HG02981 (cell line): ENCODE measurements around the gene DENND5A.
"Not testable (repeated sequence)": the region's sequence is repeated elsewhere in the genome, so short reads cannot be mapped to it uniquely, and the experiment has no call there.

Source experiments
- ATAC-seq: cut with Tn5 transposase; IDR thresholded peaks from one replicate; pipeline ENCODE4 v1.9.1; 2021; ENCODE audit warnings: mild to moderate bottlenecking, moderate library complexity; ENCODE audit not compliant: unreplicated experiment

Gene DENND5A

GRCh38 chr11:9103542-9104276, 161.4 kb downstream of the DENND5A start:
- ATAC-seq, result no peak

- no peak for ATAC-seq
Measured at GRCh38 chr11:9099617-9100016, 165.5 kb downstream of the DENND5A start.

- not testable (repeated sequence) for ATAC-seq
Measured at GRCh38 chr11:9098455-9098854, 166.7 kb downstream of the DENND5A start.

DNA sequence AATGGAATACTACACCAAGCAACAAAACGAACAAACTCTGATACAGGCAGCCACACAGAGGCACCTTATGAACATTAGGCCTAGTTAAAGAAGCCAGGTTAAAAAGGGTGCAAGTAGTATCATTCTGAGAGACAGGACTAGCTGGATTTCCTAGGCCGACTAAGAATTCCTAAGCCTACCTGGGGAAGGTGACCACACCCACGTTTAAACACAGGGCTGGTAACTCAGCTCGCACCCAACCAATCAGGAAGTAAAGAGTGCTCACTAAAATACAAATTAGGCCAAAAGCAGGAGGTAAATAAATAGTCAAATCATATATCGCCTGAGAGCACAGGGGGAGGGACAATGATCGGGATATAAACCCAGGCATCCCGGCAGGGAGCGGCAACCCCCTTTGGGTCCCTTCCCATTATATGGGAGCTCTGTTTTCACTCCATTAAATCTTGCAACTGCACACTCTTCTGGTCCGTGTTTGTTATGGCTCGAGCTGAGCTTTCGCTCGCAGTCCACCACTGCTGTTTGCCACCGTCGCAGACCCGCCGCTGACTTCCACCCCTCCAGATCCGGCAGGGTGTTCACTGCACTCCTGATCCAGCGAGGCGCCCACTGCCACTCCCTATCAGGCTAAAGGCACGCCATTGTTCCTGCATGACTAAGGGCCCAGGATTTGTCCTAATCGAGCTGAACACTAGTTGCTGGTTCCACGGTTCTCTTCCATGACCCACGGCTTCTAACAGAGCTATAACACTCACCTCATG, 167.8 kb downstream of the DENND5A start:
- not testable (repeated sequence) for ATAC-seq

- ATAC-seq, result no peak
Measured at GRCh38 chr11:9096427-9096826, 168.7 kb downstream of the DENND5A start.

DNA sequence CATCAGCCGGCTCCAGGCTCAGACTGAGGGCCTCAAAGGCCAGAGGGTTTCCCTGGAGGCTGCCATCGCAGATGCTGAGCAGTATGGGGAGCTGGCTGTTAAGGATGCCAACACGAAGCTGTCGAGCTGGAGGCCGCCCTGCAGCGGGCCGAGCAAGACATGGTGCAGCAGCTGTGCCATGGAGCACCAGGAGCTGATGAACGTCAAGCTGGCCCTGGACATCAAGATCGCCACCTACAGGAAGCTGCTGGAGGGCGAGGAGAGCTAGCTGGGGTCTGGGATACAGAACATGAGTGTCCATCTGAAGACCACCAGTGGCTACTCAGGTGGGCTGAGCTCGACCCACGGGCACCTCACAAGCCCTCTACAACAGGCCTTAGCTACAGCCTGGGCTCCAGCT, 169.7 kb downstream of the DENND5A start:
- ATAC-seq, result no peak

DNA sequence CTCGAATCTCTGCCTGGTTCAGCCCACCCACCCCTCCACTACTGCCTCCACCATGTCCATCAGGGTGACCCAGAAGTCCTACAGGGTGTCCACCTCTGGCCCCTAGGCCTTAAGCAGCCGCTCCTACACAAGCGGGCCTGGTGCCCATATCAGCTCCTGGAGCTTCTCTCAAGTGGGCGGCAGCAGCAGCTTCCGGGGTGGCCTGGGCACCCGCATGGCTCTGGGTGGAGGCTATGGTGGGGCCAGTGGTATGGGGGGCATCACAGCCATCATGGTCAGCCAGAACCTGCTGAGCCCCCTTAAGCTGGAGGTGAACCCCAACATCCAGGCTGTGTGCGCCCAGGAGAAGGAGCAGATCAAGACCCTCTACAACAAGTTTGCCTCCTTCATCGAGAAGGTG, 170.7 kb downstream of the DENND5A start:
- ATAC-seq, result no peak

GRCh38 chr11:9092853-9093778, 172.0 kb downstream of the DENND5A start:
- no peak for ATAC-seq

DNA sequence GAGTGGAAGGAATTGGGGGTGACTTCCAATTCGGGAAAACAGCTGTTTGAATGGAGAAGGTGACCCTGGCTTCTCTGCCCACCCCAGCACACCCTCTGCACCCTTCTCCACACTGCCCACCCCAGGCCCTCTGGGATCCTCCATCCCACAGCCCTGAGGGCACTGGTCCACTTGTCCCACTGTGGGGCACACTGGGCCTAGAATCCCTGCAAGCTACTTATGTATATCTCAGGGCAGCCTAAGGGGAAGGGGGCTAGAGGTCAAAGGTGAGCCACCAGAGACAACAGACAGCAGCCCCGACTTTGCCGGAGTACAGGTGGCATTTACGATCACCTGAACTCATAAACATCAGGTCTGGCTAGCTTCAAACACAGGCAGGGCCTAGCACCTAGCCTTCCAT, 173.1 kb downstream of the DENND5A start:
- no peak for ATAC-seq

DNA sequence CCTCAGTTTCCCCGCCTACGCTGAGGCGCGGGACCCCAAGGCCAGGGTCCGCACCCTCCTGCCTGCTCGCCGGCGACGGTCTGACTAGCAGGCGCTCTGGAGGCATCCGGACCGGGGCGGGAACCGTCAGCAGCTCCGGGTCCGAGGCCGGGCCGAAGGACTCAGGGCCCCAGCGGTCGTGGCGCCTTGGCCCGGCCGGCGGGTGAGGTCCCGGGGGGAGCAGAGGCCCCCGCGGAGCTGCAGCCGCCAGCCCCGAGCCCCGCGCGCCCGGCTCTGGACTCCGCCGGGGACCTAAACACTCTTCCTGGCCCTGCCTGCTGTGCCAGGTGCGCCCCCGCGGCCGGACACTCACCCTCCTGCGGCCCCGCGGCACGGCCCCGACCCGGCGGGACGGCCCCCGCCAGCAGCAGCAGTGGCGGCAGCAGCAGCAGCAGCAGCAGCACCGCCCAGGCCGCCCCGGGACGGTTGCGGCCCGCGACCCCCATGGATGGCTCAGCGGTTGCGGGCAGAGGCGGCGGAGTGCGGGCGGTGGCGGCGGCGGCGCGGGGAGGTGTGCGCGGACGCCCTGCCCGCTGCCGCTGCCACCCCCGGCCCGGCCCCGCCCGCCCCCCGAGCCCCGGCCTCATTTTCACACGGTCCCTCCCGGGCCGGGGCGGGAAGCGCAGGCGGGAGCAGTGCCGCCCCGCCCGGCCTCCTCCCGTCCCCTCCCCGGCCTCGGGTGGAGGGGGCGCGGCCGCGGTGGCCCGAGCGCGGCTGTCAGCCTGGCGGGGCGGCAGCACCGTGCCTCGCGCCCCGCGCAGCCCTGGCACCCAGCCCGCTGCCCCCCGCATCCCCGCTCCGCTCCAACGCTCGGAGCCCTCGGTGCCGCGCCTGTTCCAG, 173.9 kb downstream of the DENND5A start, which contains the start of gene SCUBE2:
Gene SCUBE2 (minus strand): TSS at position 556 of the 879 bp plus-strand sequence. CDS start 71 bp downstream, at position 485.
- ATAC-seq, result no peak

GRCh38 chr11:9090488-9091043, 174.6 kb downstream of the DENND5A start:
- ATAC-seq, result no peak

GRCh38 chr11:9089636-9090035, 175.5 kb downstream of the DENND5A start:
- ATAC-seq, result no peak

DNA sequence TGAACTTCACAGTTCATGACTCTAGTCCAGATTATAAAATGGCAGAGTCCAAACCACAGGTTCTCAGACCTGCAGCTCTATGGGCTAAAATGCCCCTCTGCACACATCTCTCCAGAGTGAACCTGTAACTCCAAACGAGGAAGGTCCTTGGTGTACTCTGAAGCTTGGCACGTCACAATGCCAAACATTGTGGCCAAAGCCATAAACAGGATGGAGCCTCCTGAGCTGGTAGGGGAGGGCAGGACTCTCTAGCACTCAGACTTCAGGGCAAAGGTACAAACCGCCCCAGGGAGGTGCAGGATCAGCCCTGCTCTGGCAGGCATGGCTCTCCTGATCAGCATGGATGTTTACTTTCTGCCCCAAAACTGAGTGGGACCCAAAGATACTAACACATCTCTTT, 176.1 kb downstream of the DENND5A start:
- no peak for ATAC-seq
